Loucy (cell line): ENCODE data around the gene ENTR1.

Experiments
- H2AFZ ChIP-seq: fragments of 200-600 bp; sonication (generic); 2 replicates; pipeline ENCODE4 v1.6.0; 2016; ENCODE audit warnings: antibody characterized with exemption, mild to moderate bottlenecking, low read length, moderate library complexity
- H3F3A ChIP-seq: fragments of 200-600 bp; 2 replicates; pipeline ENCODE4 v1.6.0; 2016; ENCODE audit warnings: antibody characterized with exemption, low read depth, mild to moderate bottlenecking
- H3K27me3 ChIP-seq: fragments of 200-600 bp; sonication (generic); 2 replicates; pipeline ENCODE4 v1.6.1; 2014; ENCODE audit warnings: low read length, mild to moderate bottlenecking; ENCODE audit not compliant: insufficient read depth, poor library complexity, severe bottlenecking
- H3K36me3 ChIP-seq: fragments of 200-600 bp; sonication (generic); 2 replicates; pipeline ENCODE4 v1.6.1; 2016; ENCODE audit warnings: low read length; ENCODE audit not compliant: insufficient read depth
- H3K4me1 ChIP-seq: fragments of 200-600 bp; sonication (generic); 2 replicates; pipeline ENCODE4 v1.5.1; 2014; ENCODE audit warnings: low read length, mild to moderate bottlenecking; ENCODE audit not compliant: insufficient read depth, poor library complexity, severe bottlenecking
- H3K4me2 ChIP-seq: fragments of 200-600 bp; sonication (generic); 2 replicates; pipeline ENCODE4 v1.6.0; 2014; ENCODE audit warnings: antibody characterized with exemption, low read length, low read depth, mild to moderate bottlenecking; ENCODE audit not compliant: poor library complexity, severe bottlenecking
- H3K4me3 ChIP-seq: fragments of 200-600 bp; sonication (generic); 2 replicates; pipeline ENCODE4 v1.5.1; 2014; ENCODE audit warnings: low read length, mild to moderate bottlenecking, mixed read lengths; ENCODE audit not compliant: poor library complexity, severe bottlenecking
- H3K79me2 ChIP-seq: fragments of 200-600 bp; sonication (generic); 2 replicates; pipeline ENCODE4 v1.6.1; 2014; ENCODE audit warnings: low read length; ENCODE audit not compliant: insufficient read depth
- H3K9ac ChIP-seq: fragments of 200-600 bp; sonication (generic); 2 replicates; pipeline ENCODE4 v1.6.0; 2014; ENCODE audit warnings: mild to moderate bottlenecking, low read depth, low read length, moderate library complexity; ENCODE audit not compliant: poor library complexity, severe bottlenecking
- H3K9me2 ChIP-seq: fragments of 200-600 bp; sonication (generic); replicated peaks from 2 replicates; pipeline ENCODE4 v1.6.1; 2016; ENCODE audit warnings: low read depth, low read length, mixed read lengths
- H3K9me3 ChIP-seq: fragments of 200-600 bp; sonication (generic); 2 replicates; pipeline ENCODE4 v1.6.1; 2014; ENCODE audit warnings: mild to moderate bottlenecking, antibody characterized with exemption, low read length, low read depth; ENCODE audit not compliant: insufficient read depth
- H4K20me1 ChIP-seq: fragments of 200-600 bp; sonication (generic); 2 replicates; pipeline ENCODE4 v1.6.0; 2014; ENCODE audit warnings: antibody characterized with exemption, low read length, mild to moderate bottlenecking; ENCODE audit not compliant: insufficient read depth, poor library complexity, severe bottlenecking
- CTCF ChIP-seq: fragments of 200-600 bp; sonication (generic); conservative IDR thresholded peaks from 2 replicates; pipeline ENCODE4 v1.5.1; 2014; ENCODE audit warnings: mild to moderate bottlenecking, antibody characterized with exemption, low read length
- EZH2phosphoT487 ChIP-seq: fragments of 200-600 bp; IDR thresholded peaks from 2 replicates; pipeline ENCODE4 v1.6.1; 2018; ENCODE audit warnings: antibody characterized with exemption, mild to moderate bottlenecking, moderate library complexity, borderline replicate concordance

The ENTR1 gene

GRCh38 chr9:136410500-136411287, at the start of gene ENTR1, which contains the start of gene PMPCA:
TSS of gene ENTR1 (minus strand) at chr9:136410614. CDS start at chr9:136410397, 217 bp downstream.
TSS of gene PMPCA (plus strand) at chr9:136410658. CDS start at chr9:136410669, 11 bp downstream.
- TF ChIP-seq CTCF (no peak), EZH2phosphoT487 (no peak)

GRCh38 chr9:136459425-136459824, 49.0 kb upstream of the ENTR1 start:
- H3K4me1 ChIP-seq, result no peaks in the 10 kb centered on the region
- TF ChIP-seq EZH2phosphoT487 (no peak), CTCF (no peak)
- no peaks in the 10 kb centered on the region for H3K9me3 ChIP-seq
- no peak overlapping the region for H3K4me3 ChIP-seq
- no peaks in the 10 kb centered on the region for H3K27me3 ChIP-seq
- H3F3A ChIP-seq, result no peaks in the 10 kb centered on the region
- peaks cover 88% of the 10 kb centered on the region; the same call in 1 of the 2 replicates for H3K36me3 ChIP-seq
- no peaks in the 10 kb centered on the region for H3K79me2 ChIP-seq
- no peak overlapping the region for H3K4me2 ChIP-seq
- no peak overlapping the region for H2AFZ ChIP-seq
- no peak overlapping the region for H3K9ac ChIP-seq
- H3K9me2 ChIP-seq, result no peaks in the 10 kb centered on the region
- no peaks in the 10 kb centered on the region for H4K20me1 ChIP-seq

More at GRCh38 chr9:136410500-136411287, at the start of gene ENTR1, which contains the start of gene PMPCA:
- Histone ChIP-seq H3F3A (no peaks in the 10 kb centered on the region), H3K4me3 (peak within 1 kb of the TSS; percentile 91), H3K4me2 (peak within 1 kb of the TSS; percentile 95), H2AFZ (peak within 1 kb of the TSS; percentile 47), H3K9ac (peak within 1 kb of the TSS; percentile 80), H3K36me3 (peaks cover 23% of the 10 kb centered on the region; the same call in 1 of the 2 replicates), H4K20me1 (peaks cover 27% of the 10 kb centered on the region), H3K4me1 (peaks cover 30% of the 10 kb centered on the region), H3K79me2 (peaks cover 65% of the 10 kb centered on the region), H3K27me3 (no peaks in the 10 kb centered on the region), H3K9me2 (no peaks in the 10 kb centered on the region), H3K9me3 (no peaks in the 10 kb centered on the region)

GRCh38 chr9:136457326-136457725, 46.9 kb upstream of the ENTR1 start:
- TF ChIP-seq EZH2phosphoT487, result no peak
- TF ChIP-seq CTCF, result no peak
- H3K79me2 ChIP-seq, result no peaks in the 10 kb centered on the region
- no peaks in the 10 kb centered on the region for H3K9me2 ChIP-seq
- no peaks in the 10 kb centered on the region for H3K4me1 ChIP-seq
- H3K9ac ChIP-seq, result no peak overlapping the region
- no peaks in the 10 kb centered on the region for H3K27me3 ChIP-seq
- no peaks in the 10 kb centered on the region for H4K20me1 ChIP-seq
- H3K9me3 ChIP-seq, result no peaks in the 10 kb centered on the region
- no peak overlapping the region for H2AFZ ChIP-seq
- H3K4me2 ChIP-seq, result no peak overlapping the region
- H3K36me3 ChIP-seq, result peaks cover 80% of the 10 kb centered on the region; the same call in 1 of the 2 replicates
- H3F3A ChIP-seq, result no peaks in the 10 kb centered on the region
- H3K4me3 ChIP-seq, result no peak overlapping the region
